Keratinocyte (primary cell): ENCODE results near the gene DNAJC7. TPM values are rescaled to one million over a fixed set of nuclear protein-coding genes. Genes with fewer than 3 reads are reported as not detected.

Experiments
- DNase-seq: peaks from one replicate; pipeline ENCODE4 v3.0.0-alpha.2; 2011; ENCODE audit warnings: low read depth, missing footprints, low spot score
- FAIRE-seq: peaks from 2 replicates; lab custom pipeline; 2011; peaks lifted over from hg19 to GRCh38; lab: Jason Lieb, UNC
- H2AFZ ChIP-seq: 2 replicates; pipeline ENCODE4 v1.6.0; 2012; ENCODE audit warnings: low read length, control low read depth, inconsistent platforms; ENCODE audit not compliant: control insufficient read depth
- H3K27ac ChIP-seq: 2 replicates; pipeline ENCODE4 v1.5.1; 2011; ENCODE audit warnings: low read length; ENCODE audit not compliant: control insufficient read depth, insufficient read depth
- H3K27me3 ChIP-seq: 3 replicates; pipeline ENCODE4 v1.6.0; 2011; ENCODE audit warnings: low read length; ENCODE audit not compliant: control insufficient read depth, insufficient read depth; ENCODE audit errors: extremely low read depth
- H3K36me3 ChIP-seq, 2 experiments: 2 replicates in 1 of 2; 3 replicates in 1 of 2; pipeline ENCODE4 v1.5.1; 2011; ENCODE audit warnings: low read length in 2 of 2, mild to moderate bottlenecking in 1 of 2; ENCODE audit not compliant: control insufficient read depth in 2 of 2, insufficient read depth in 2 of 2; ENCODE audit errors: extremely low read depth in 1 of 2
- H3K4me1 ChIP-seq: 3 replicates; pipeline ENCODE4 v1.5.1; 2011; ENCODE audit warnings: low read length; ENCODE audit not compliant: control insufficient read depth, insufficient read depth; ENCODE audit errors: extremely low read depth
- H3K4me2 ChIP-seq: 3 replicates; pipeline ENCODE4 v1.6.0; 2011; ENCODE audit warnings: low read depth, low read length; ENCODE audit not compliant: control insufficient read depth, insufficient read depth; ENCODE audit errors: extremely low read depth
- H3K4me3 ChIP-seq, 3 experiments: fragments of 200-600 bp in 1 of 3; sonication (generic) in 1 of 3; 2 replicates in 2 of 3; 3 replicates in 1 of 3; pipeline ENCODE4 v1.5.1; 2011 to 2016; ENCODE audit warnings: low read length in 3 of 3, mild to moderate bottlenecking in 3 of 3, control low read depth in 2 of 3, inconsistent platforms in 1 of 3, low read depth in 1 of 3, mixed read lengths in 1 of 3, mixed run types in 1 of 3, moderate library complexity in 1 of 3; ENCODE audit not compliant: control insufficient read depth in 2 of 3, insufficient read depth in 2 of 3; ENCODE audit errors: extremely low read depth in 1 of 3
- H3K79me2 ChIP-seq: 2 replicates; pipeline ENCODE4 v1.6.0; 2012; ENCODE audit warnings: low read length; ENCODE audit not compliant: control insufficient read depth, insufficient read depth
- H3K9ac ChIP-seq: 3 replicates; pipeline ENCODE4 v1.6.0; 2011; ENCODE audit warnings: low read length; ENCODE audit not compliant: control insufficient read depth, insufficient read depth; ENCODE audit errors: extremely low read depth
- H3K9me1 ChIP-seq: 3 replicates; pipeline ENCODE4 v1.6.0; 2011; ENCODE audit warnings: low read length; ENCODE audit not compliant: control insufficient read depth, insufficient read depth; ENCODE audit errors: extremely low read depth
- H3K9me3 ChIP-seq: 2 replicates; pipeline ENCODE4 v1.5.1; 2012; ENCODE audit warnings: low read depth, low read length; ENCODE audit not compliant: control insufficient read depth
- H4K20me1 ChIP-seq: 3 replicates; pipeline ENCODE4 v1.6.0; 2011; ENCODE audit warnings: low read length; ENCODE audit not compliant: control insufficient read depth, insufficient read depth; ENCODE audit errors: extremely low read depth
- EZH2 ChIP-seq: IDR thresholded peaks from one replicate; pipeline ENCODE4 v1.6.1; 2012; ENCODE audit warnings: inconsistent platforms, mild to moderate bottlenecking, low read length, moderate library complexity
- dilution Hi-C: fragments of 300-500 bp; cut with MboI; formaldehyde crosslinking; loops from one replicate; pipeline ENCODE4 v1.7.0; 2020; ENCODE audit warnings: low sequenced_read_pairs; ENCODE audit not compliant: extremely low pct_ligation_motif_present
- polyA plus RNA-seq, 5 experiments: library from polyadenylated mRNA; depleted of rRNA in 3 of 5; stranded (reverse) in 3 of 5; stranded (forward) in 1 of 5; unstranded in 1 of 5; fragments of >200 nt; gene quantifications; 1 replicate in 1 of 5; 2 replicates in 3 of 5; 3 replicates in 1 of 5; pipeline versions ENCODE4 v1.2.1 to v1.2.3, GENCODE V29; 2011 to 2012; ENCODE audit warnings: missing spikeins in 2 of 5, low read depth in 1 of 5, low replicate concordance in 1 of 5
- TF ChIP-seq, protein P1 (sequence below), 3 experiments: IDR thresholded peaks in 1 of 3; conservative IDR thresholded peaks in 1 of 3; optimal IDR thresholded peaks in 1 of 3; 2 replicates in 2 of 3; 3 replicates in 1 of 3; pipeline versions ENCODE3 to v1.5.1; 2011; ENCODE audit warnings: low read length in 3 of 3, mild to moderate bottlenecking in 3 of 3, moderate library complexity in 2 of 3, control low read depth in 1 of 3, inconsistent platforms in 1 of 3; ENCODE audit not compliant: insufficient read depth in 2 of 3; ENCODE audit errors: extremely low read depth in 1 of 3

Gene DNAJC7
- polyA plus RNA-seq, 1 donor (not counting 4 experiments of a cell fraction or from before 2014, with no cell fraction given): 82.5 TPM

DNA sequence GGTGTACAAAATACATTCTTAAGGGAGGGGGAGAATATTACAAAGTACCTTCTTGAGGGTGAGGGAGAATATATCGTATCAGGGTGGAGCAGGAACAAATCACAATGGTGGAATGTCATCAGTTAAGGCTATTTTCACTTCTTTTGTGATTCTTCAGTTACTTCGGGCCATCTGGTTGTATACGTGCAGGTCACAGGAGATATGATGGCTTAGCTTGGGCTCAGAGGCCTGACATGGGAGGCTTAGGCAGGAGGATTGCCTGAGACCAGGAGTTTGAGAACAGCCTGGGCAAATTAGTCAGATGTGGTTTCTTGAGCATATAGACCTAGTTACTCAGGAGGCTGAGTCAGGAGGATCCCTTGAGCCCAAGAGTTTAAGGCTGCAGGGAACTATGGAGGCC, 73.7 kb downstream of the DNAJC7 start:
- no peak overlapping the region for H3K4me3 ChIP-seq
- peaks cover 3% of the 10 kb centered on the region for H3K27me3 ChIP-seq
- H3K36me3 ChIP-seq: no peaks in the 10 kb centered on the region
- dilution Hi-C loops: no loop called here
- no peaks in the 10 kb centered on the region for H3K79me2 ChIP-seq
- H3K9ac ChIP-seq: no peak overlapping the region
- H3K9me3 ChIP-seq: no peaks in the 10 kb centered on the region
- DNase-seq: no peak
- no peak overlapping the region for H3K27ac ChIP-seq
- no peak for TF ChIP-seq EZH2
- TF ChIP-seq, protein P1, sequence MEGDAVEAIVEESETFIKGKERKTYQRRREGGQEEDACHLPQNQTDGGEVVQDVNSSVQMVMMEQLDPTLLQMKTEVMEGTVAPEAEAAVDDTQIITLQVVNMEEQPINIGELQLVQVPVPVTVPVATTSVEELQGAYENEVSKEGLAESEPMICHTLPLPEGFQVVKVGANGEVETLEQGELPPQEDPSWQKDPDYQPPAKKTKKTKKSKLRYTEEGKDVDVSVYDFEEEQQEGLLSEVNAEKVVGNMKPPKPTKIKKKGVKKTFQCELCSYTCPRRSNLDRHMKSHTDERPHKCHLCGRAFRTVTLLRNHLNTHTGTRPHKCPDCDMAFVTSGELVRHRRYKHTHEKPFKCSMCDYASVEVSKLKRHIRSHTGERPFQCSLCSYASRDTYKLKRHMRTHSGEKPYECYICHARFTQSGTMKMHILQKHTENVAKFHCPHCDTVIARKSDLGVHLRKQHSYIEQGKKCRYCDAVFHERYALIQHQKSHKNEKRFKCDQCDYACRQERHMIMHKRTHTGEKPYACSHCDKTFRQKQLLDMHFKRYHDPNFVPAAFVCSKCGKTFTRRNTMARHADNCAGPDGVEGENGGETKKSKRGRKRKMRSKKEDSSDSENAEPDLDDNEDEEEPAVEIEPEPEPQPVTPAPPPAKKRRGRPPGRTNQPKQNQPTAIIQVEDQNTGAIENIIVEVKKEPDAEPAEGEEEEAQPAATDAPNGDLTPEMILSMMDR (optimal IDR thresholded peaks at IDR 0.05 in 1 of 3, IDR thresholded peaks at IDR 0.05 in 1 of 3, conservative IDR thresholded peaks at IDR 0.05 in 1 of 3; ENCODE audit: extremely low read depth in 1 of 3, insufficient read depth in 2 of 3, low read length in 3 of 3): no peak
- H3K9me1 ChIP-seq: no peaks in the 10 kb centered on the region
- no peak overlapping the region for H2AFZ ChIP-seq
- H3K4me1 ChIP-seq: no peaks in the 10 kb centered on the region
- no peaks in the 10 kb centered on the region for H4K20me1 ChIP-seq
- no peak overlapping the region for H3K4me2 ChIP-seq
- no peak for FAIRE-seq

DNA sequence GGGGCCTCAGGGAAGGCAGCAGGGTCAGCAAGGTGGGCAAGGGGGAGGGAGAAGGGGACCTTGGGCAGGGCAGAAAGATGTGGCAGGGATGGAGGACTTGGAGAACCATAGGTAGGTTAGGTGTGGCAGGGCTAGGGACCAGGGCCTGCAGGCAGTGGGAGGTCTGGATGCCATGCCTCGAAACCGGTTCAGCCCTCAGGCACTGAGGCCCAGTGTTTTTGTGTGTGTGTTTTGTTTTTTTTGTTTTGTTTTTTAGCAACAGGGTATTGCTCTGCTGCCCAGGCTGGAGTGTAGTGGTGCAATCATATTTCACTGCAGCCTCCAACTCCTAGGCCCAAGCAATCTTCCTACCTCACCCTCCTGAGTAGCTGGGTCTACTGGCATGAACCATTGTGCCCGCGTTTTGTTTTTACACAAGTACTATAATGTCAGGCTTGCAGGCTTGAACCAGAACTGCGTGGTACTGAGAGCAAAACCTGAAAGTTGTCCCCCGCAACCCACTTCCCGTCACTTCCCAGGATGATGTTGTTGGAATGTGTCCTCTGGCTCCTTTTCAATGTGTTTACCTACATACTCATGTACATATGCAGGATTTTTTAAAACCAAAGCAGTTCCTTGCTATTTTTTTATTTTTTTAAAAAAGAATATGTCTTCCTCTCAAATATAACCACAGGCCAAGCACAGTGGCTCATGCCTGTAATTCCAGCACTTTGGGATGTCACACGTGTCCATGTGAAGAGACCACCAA, 74.4 kb downstream of the DNAJC7 start:
- no peak for TF ChIP-seq EZH2
- TF ChIP-seq, protein P1 (optimal IDR thresholded peaks at IDR 0.05 in 1 of 3, IDR thresholded peaks at IDR 0.05 in 1 of 3, conservative IDR thresholded peaks at IDR 0.05 in 1 of 3; ENCODE audit: extremely low read depth in 1 of 3, insufficient read depth in 2 of 3, low read length in 3 of 3): no peak
- no peaks in the 10 kb centered on the region for H3K9me3 ChIP-seq
- dilution Hi-C loops: no loop called here

More for the DNA sequence above, 74.4 kb downstream of the DNAJC7 start:
- Histone ChIP-seq H3K4me1 (no peaks in the 10 kb centered on the region), H3K36me3 (no peaks in the 10 kb centered on the region), H3K79me2 (no peaks in the 10 kb centered on the region), H3K27me3 (peaks cover 3% of the 10 kb centered on the region), H3K4me3 (no peak overlapping the region), H3K9ac (no peak overlapping the region), H2AFZ (no peak overlapping the region), H3K9me1 (no peaks in the 10 kb centered on the region), H3K4me2 (no peak overlapping the region), H4K20me1 (no peaks in the 10 kb centered on the region), H3K27ac (no peak overlapping the region)
- no peak for DNase-seq
- no peak for FAIRE-seq
